ENCODE measurements around the gene SEC14L5. TPM values are rescaled to one million over a fixed set of nuclear protein-coding genes. Genes with fewer than 3 reads are reported as not detected.

SEC14L5 gene
- total and polyA plus RNA-seq, 5 donors, result 0.57 to 3.8 (median 1.4) TPM

GRCh38 chr16:5028950-5029475 is 70.9 kb downstream of the SEC14L5 start:
- Histone ChIP-seq H3K27ac (ENCODE audit: low read length) (no peak overlapping the region), H3K27me3 (ENCODE audit: control insufficient read depth, insufficient read depth) (no peaks in the 10 kb centered on the region), H3K9me3 (ENCODE audit: control insufficient read depth, low read length) (no peaks in the 10 kb centered on the region), H3K4me3 (ENCODE audit: low read length) (no peak overlapping the region), H3K4me1 (ENCODE audit: control insufficient read depth, insufficient read depth, low read length) (no peaks in the 10 kb centered on the region)
- WGBS, result 92% methylated on average over 18 of the region's 18 CpGs
- intact Hi-C loops (cut with DNase I), result loop anchor here in 1 of 4 donors (5.0 kb wide), 1 partner anchor 67 kb away; no protein-coding TSS in a partner anchor
- ATAC-seq (no peak), DNase-seq (no peak)

- H3K9me3 ChIP-seq (ENCODE audit: control insufficient read depth, low read length), result no peaks in the 10 kb centered on the region
- H3K4me3 ChIP-seq (ENCODE audit: low read length), result no peak overlapping the region
- peaks cover 2% of the 10 kb centered on the region for H3K4me1 ChIP-seq (ENCODE audit: control insufficient read depth, insufficient read depth, low read length)
- H3K27ac ChIP-seq (ENCODE audit: low read length), result no peak overlapping the region
- no peaks in the 10 kb centered on the region for H3K27me3 ChIP-seq (ENCODE audit: control insufficient read depth, insufficient read depth)
- no peak for ATAC-seq
- WGBS, result 85% methylated on average over 12 of the region's 12 CpGs
- intact Hi-C loops (cut with DNase I), result no loop called here
- no peak for DNase-seq
Measured at GRCh38 chr16:5030251-5030870, 72.2 kb downstream of the SEC14L5 start.

- WGBS, result 81% methylated on average over 7 of the region's 7 CpGs
Measured at GRCh38 chr16:5031601-5032000, 73.5 kb downstream of the SEC14L5 start.

GRCh38 chr16:5032748-5033167 is 74.6 kb downstream of the SEC14L5 start:
- Histone ChIP-seq H3K27ac (ENCODE audit: low read length) (no peak overlapping the region), H3K27me3 (ENCODE audit: control insufficient read depth, insufficient read depth) (no peaks in the 10 kb centered on the region), H3K9me3 (ENCODE audit: control insufficient read depth, low read length) (no peaks in the 10 kb centered on the region), H3K4me1 (ENCODE audit: control insufficient read depth, insufficient read depth, low read length) (peaks cover 2% of the 10 kb centered on the region), H3K4me3 (ENCODE audit: low read length) (peak overlapping the region; percentile 60)
- WGBS, result 41% methylated on average over 12 of the region's 12 CpGs
- DNase-seq, result no peak
- intact Hi-C loops (cut with DNase I), result no loop called here
- ATAC-seq, result no peak

More at GRCh38 chr16:5031601-5032000, 73.5 kb downstream of the SEC14L5 start:
- ATAC-seq, result no peak
- intact Hi-C loops (cut with DNase I), result no loop called here
- no peak for DNase-seq
- no peak overlapping the region for H3K27ac ChIP-seq (ENCODE audit: low read length)
- H3K27me3 ChIP-seq (ENCODE audit: control insufficient read depth, insufficient read depth), result no peaks in the 10 kb centered on the region
- H3K9me3 ChIP-seq (ENCODE audit: control insufficient read depth, low read length), result no peaks in the 10 kb centered on the region
- peaks cover 2% of the 10 kb centered on the region for H3K4me1 ChIP-seq (ENCODE audit: control insufficient read depth, insufficient read depth, low read length)
- H3K4me3 ChIP-seq (ENCODE audit: low read length), result no peak overlapping the region

- peak; percentile 90 to 97 (median 95) for DNase-seq
- Histone ChIP-seq H3K27me3 (ENCODE audit: control insufficient read depth, insufficient read depth) (no peaks in the 10 kb centered on the region), H3K4me1 (ENCODE audit: control insufficient read depth, insufficient read depth, low read length) (peaks cover 2% of the 10 kb centered on the region), H3K27ac (ENCODE audit: low read length) (peak within 1 kb of the TSS; percentile 37), H3K9me3 (ENCODE audit: control insufficient read depth, low read length) (no peaks in the 10 kb centered on the region), H3K4me3 (ENCODE audit: low read length) (peak within 1 kb of the TSS; percentile 60)
- WGBS, result under 1% methylated on average over 104 of the region's 104 CpGs
- ATAC-seq, result peak; percentile 93 to 95
- intact Hi-C loops (cut with DNase I), result no loop called here
Measured at GRCh38 chr16:5033256-5034166, 75.4 kb downstream of the SEC14L5 start, which contains the start of gene NAGPA. Gene NAGPA (minus strand): TSS chr16:5033935. CDS start chr16:5033914, 21 bp downstream.

- intact Hi-C loops (cut with DNase I), result no loop called here
- no peaks in the 10 kb centered on the region for H3K27me3 ChIP-seq (ENCODE audit: control insufficient read depth, insufficient read depth)
- no peaks in the 10 kb centered on the region for H3K9me3 ChIP-seq (ENCODE audit: control insufficient read depth, low read length)
- H3K4me3 ChIP-seq (ENCODE audit: low read length), result peak overlapping the region; percentile 60
- DNase-seq, result no peak
- ATAC-seq, result no peak
- 8% methylated on average over 2 of the region's 2 CpGs for WGBS
- H3K27ac ChIP-seq (ENCODE audit: low read length), result peak overlapping the region; percentile 25
- H3K4me1 ChIP-seq (ENCODE audit: control insufficient read depth, insufficient read depth, low read length), result peaks cover 2% of the 10 kb centered on the region
Measured at GRCh38 chr16:5034167-5034523, 76.0 kb downstream of the SEC14L5 start.

- Histone ChIP-seq H3K27me3 (ENCODE audit: control insufficient read depth, insufficient read depth) (no peaks in the 10 kb centered on the region), H3K4me3 (ENCODE audit: low read length) (no peak overlapping the region), H3K9me3 (ENCODE audit: control insufficient read depth, low read length) (no peaks in the 10 kb centered on the region), H3K27ac (ENCODE audit: low read length) (no peak overlapping the region), H3K4me1 (ENCODE audit: control insufficient read depth, insufficient read depth, low read length) (peaks cover 2% of the 10 kb centered on the region)
- intact Hi-C loops (cut with DNase I), result no loop called here
- DNase-seq (no peak), ATAC-seq (no peak)
- WGBS, result 74% methylated on average over 1 of the region's 1 CpG
Measured at GRCh38 chr16:5035909-5036227, 77.7 kb downstream of the SEC14L5 start.

GRCh38 chr16:5036228-5037156 is 78.4 kb downstream of the SEC14L5 start:
- DNase-seq, result no peak
- 40% methylated on average over 12 of the region's 12 CpGs for WGBS
- H3K4me3 ChIP-seq (ENCODE audit: low read length), result no peak overlapping the region
- H3K27me3 ChIP-seq (ENCODE audit: control insufficient read depth, insufficient read depth), result no peaks in the 10 kb centered on the region
- no peaks in the 10 kb centered on the region for H3K9me3 ChIP-seq (ENCODE audit: control insufficient read depth, low read length)
- ATAC-seq, result no peak
- H3K4me1 ChIP-seq (ENCODE audit: control insufficient read depth, insufficient read depth, low read length), result peaks cover 2% of the 10 kb centered on the region
- intact Hi-C loops (cut with DNase I), result no loop called here
- H3K27ac ChIP-seq (ENCODE audit: low read length), result no peak overlapping the region

GRCh38 chr16:5040451-5040850 is 82.3 kb downstream of the SEC14L5 start:
- no peaks in the 10 kb centered on the region for H3K9me3 ChIP-seq (ENCODE audit: control insufficient read depth, low read length)
- H3K27ac ChIP-seq (ENCODE audit: low read length), result no peak overlapping the region
- H3K27me3 ChIP-seq (ENCODE audit: control insufficient read depth, insufficient read depth), result no peaks in the 10 kb centered on the region
- ATAC-seq, result no peak
- 78% methylated on average over 7 of the region's 7 CpGs for WGBS
- H3K4me3 ChIP-seq (ENCODE audit: low read length), result no peak overlapping the region
- no peaks in the 10 kb centered on the region for H3K4me1 ChIP-seq (ENCODE audit: control insufficient read depth, insufficient read depth, low read length)
- DNase-seq, result no peak
- intact Hi-C loops (cut with DNase I), result no loop called here

- 76% methylated on average over 12 of the region's 12 CpGs for WGBS
- H3K27ac ChIP-seq (ENCODE audit: low read length), result no peak overlapping the region
- intact Hi-C loops (cut with DNase I), result no loop called here
- H3K4me1 ChIP-seq (ENCODE audit: control insufficient read depth, insufficient read depth, low read length), result no peaks in the 10 kb centered on the region
- no peaks in the 10 kb centered on the region for H3K27me3 ChIP-seq (ENCODE audit: control insufficient read depth, insufficient read depth)
- no peak for ATAC-seq
- H3K4me3 ChIP-seq (ENCODE audit: low read length), result no peak overlapping the region
- DNase-seq, result peak in 1 of 3 donors; percentile 9
- H3K9me3 ChIP-seq (ENCODE audit: control insufficient read depth, low read length), result no peaks in the 10 kb centered on the region
Measured at GRCh38 chr16:5041600-5042133, 83.5 kb downstream of the SEC14L5 start.
